HepG2 (cell line): ENCODE data around the gene ADAMTS18. TPM values are rescaled to one million over a fixed set of nuclear protein-coding genes. Genes with fewer than 3 reads are reported as not detected.

Experiments used
- ERF ChIP-seq: IDR thresholded peaks from 2 replicates; pipeline ENCODE4 v1.6.1; 2018; ENCODE audit warnings: missing biosample characterization, missing genetic modification reagents
- GFI1 ChIP-seq: sonication (generic); formaldehyde crosslinking; IDR thresholded peaks from 2 replicates; pipeline ENCODE4 v1.5.0; 2020; ENCODE audit warnings: missing genetic modification reagents, mild to moderate bottlenecking, borderline replicate concordance
- GZF1 ChIP-seq: sonication (generic); formaldehyde crosslinking; IDR thresholded peaks from 2 replicates; pipeline ENCODE4 v1.5.1; 2020; ENCODE audit warnings: mild to moderate bottlenecking, missing genetic modification reagents
- KAT8 ChIP-seq: IDR thresholded peaks from 2 replicates; pipeline ENCODE4 v1.6.1; 2016; ENCODE audit warnings: missing genetic modification reagents, missing compliant biosample characterization
- KLF11 ChIP-seq: IDR thresholded peaks from 2 replicates; pipeline ENCODE4 v1.6.1; 2016; ENCODE audit warnings: missing compliant biosample characterization
- MAF1 ChIP-seq: sonication (generic); formaldehyde crosslinking; IDR thresholded peaks from 2 replicates; pipeline ENCODE4 v1.5.0; 2020; ENCODE audit warnings: missing genetic modification reagents, borderline replicate concordance
- NR2F6 ChIP-seq, 2 experiments: IDR thresholded peaks; 2 replicates each; pipeline ENCODE4 v1.6.1; 2016; ENCODE audit warnings: antibody characterized with exemption in 1 of 2, mild to moderate bottlenecking in 1 of 2
- POGZ ChIP-seq: sonication (generic); formaldehyde crosslinking; IDR thresholded peaks from 2 replicates; pipeline ENCODE4 v1.4.0; 2020; ENCODE audit warnings: mild to moderate bottlenecking, missing genetic modification reagents
- SMAD9 ChIP-seq: sonication (generic); formaldehyde crosslinking; IDR thresholded peaks from 2 replicates; pipeline ENCODE4 v1.5.1; 2020; ENCODE audit warnings: mild to moderate bottlenecking, missing genetic modification reagents
- TAF1 ChIP-seq: sonication (generic); formaldehyde crosslinking; IDR thresholded peaks from 2 replicates; pipeline ENCODE4 v1.4.0; 2020; ENCODE audit warnings: missing genetic modification reagents
- TBX2 ChIP-seq: sonication (generic); formaldehyde crosslinking; IDR thresholded peaks from 2 replicates; pipeline ENCODE4 v1.5.0; 2020; ENCODE audit warnings: missing genetic modification reagents, mild to moderate bottlenecking, borderline replicate concordance
- THAP11 ChIP-seq: IDR thresholded peaks from 2 replicates; pipeline ENCODE4 v1.6.1; 2016; ENCODE audit warnings: missing biosample characterization, missing genetic modification reagents
- ZNF337 ChIP-seq: sonication (generic); formaldehyde crosslinking; IDR thresholded peaks from 2 replicates; pipeline ENCODE4 v1.5.1; 2020; ENCODE audit warnings: missing genetic modification reagents, low read depth, mild to moderate bottlenecking, borderline replicate concordance
- ZNF629 ChIP-seq: sonication (generic); formaldehyde crosslinking; conservative IDR thresholded peaks from 2 replicates; pipeline ENCODE4 v1.5.0; 2020; ENCODE audit warnings: missing genetic modification reagents
- ZNF644 ChIP-seq: IDR thresholded peaks from 2 replicates; pipeline ENCODE4 v1.6.1; 2016; ENCODE audit warnings: low read depth
- polyA plus RNA-seq, 8 experiments: library from polyadenylated mRNA; depleted of rRNA in 3 of 8; stranded (reverse) in 7 of 8; unstranded in 1 of 8; fragments of >200 nt; fragmentation: Illumina TruSeq in 4 of 8; extraction: Trizol in 4 of 8; gene quantifications; 2 replicates each; pipeline versions ENCODE4 v1.2.1 to v1.2.3, GENCODE V29; 2011 to 2016; ENCODE audit warnings: low read depth in 4 of 8, missing spikeins in 1 of 8, mixed read lengths in 1 of 8; ENCODE audit not compliant: insufficient read depth in 1 of 8
- total RNA-seq, 5 experiments: library from RNA; depleted of rRNA; stranded (reverse); fragments of >200 nt; fragmentation: Illumina TruSeq; extraction: Trizol; gene quantifications; 2 replicates each; pipeline ENCODE4 v1.2.3, GENCODE V29; 2016; ENCODE audit warnings: low read depth in 1 of 5
- TF ChIP-seq, protein P1 (sequence below): sonication (generic); formaldehyde crosslinking; IDR thresholded peaks from 2 replicates; pipeline ENCODE4 v1.4.0; 2020; ENCODE audit warnings: mild to moderate bottlenecking, missing genetic modification reagents
- TF ChIP-seq, protein P2 (sequence below): sonication (generic); formaldehyde crosslinking; IDR thresholded peaks from 2 replicates; pipeline ENCODE4 v1.5.1; 2020; ENCODE audit warnings: mild to moderate bottlenecking, missing genetic modification reagents, borderline replicate concordance
- TF ChIP-seq, protein P3 (sequence below): sonication (generic); formaldehyde crosslinking; IDR thresholded peaks from 2 replicates; pipeline ENCODE4 v1.4.0; 2020; ENCODE audit warnings: missing genetic modification reagents
- TF ChIP-seq, protein P4 (sequence below): fragments of 450-650 bp; IDR thresholded peaks from 2 replicates; pipeline ENCODE4 v1.6.1; 2016
- TF ChIP-seq, protein P5 (sequence below): sonication (generic); formaldehyde crosslinking; IDR thresholded peaks from 2 replicates; pipeline ENCODE4 v1.8.1; 2023; ENCODE audit warnings: mild to moderate bottlenecking, missing genetic modification reagents, borderline replicate concordance
- TF ChIP-seq, protein P6 (sequence below): sonication (generic); formaldehyde crosslinking; IDR thresholded peaks from 2 replicates; pipeline ENCODE4 v1.4.0; 2020; ENCODE audit warnings: missing genetic modification reagents, borderline replicate concordance

ADAMTS18 gene
- total and polyA plus RNA-seq, 2 of the 13 experiments (the other 11 are each of a cell fraction or from before 2014, with no cell fraction given): 0.01 TPM; not detected in 1

DNA sequence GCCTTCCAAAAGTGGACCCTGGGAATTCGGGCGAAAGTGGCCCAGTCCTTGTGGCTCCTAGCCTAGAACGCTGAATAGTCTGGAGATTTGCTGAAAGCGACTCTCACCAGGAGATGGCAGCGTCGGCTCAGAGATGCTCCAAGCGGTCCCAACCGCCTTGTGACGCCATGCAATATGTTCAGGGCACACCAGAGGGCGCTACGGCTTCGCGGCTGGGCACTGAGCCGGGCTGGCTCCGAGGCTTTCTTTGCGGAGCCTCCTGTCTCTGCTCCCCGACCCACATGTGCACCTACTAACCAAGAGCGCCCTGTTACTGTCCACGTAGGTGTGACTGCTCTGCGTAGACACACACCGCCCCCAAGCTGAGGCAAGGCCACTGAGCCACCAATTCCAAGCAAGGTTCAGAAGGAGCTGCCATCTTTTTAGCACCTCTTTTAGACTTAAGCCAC is 198.7 kb downstream of the ADAMTS18 start (continued):
- TF ChIP-seq MAF1 (no peak), ZNF644 (CRISPR knock-in tag) (no peak), SMAD9 (CRISPR knock-in tag) (no peak), NR2F6 (IDR thresholded peaks at IDR 0.05) (no peak), NR2F6 (CRISPR knock-in tag; IDR thresholded peaks at IDR 0.05) (0 out of 2 replicates have a peak, but pooled peaks have one; percentile 49), ERF (CRISPR knock-in tag) (peak; percentile 90), TBX2 (CRISPR knock-in tag) (no peak), TAF1 (CRISPR knock-in tag) (no peak), ZNF629 (no peak), KAT8 (CRISPR knock-in tag) (peak; percentile 60; the same call in 1 of the 2 replicates), ZNF337 (CRISPR knock-in tag) (no peak), GFI1 (CRISPR knock-in tag) (no peak), GZF1 (CRISPR knock-in tag) (no peak), POGZ (CRISPR knock-in tag) (0 out of 2 replicates have a peak, but pooled peaks have one; percentile 34), KLF11 (CRISPR knock-in tag) (0 out of 2 replicates have a peak, but pooled peaks have one; percentile 42), THAP11 (CRISPR knock-in tag) (peak; percentile 64)
- TF ChIP-seq, protein P1, sequence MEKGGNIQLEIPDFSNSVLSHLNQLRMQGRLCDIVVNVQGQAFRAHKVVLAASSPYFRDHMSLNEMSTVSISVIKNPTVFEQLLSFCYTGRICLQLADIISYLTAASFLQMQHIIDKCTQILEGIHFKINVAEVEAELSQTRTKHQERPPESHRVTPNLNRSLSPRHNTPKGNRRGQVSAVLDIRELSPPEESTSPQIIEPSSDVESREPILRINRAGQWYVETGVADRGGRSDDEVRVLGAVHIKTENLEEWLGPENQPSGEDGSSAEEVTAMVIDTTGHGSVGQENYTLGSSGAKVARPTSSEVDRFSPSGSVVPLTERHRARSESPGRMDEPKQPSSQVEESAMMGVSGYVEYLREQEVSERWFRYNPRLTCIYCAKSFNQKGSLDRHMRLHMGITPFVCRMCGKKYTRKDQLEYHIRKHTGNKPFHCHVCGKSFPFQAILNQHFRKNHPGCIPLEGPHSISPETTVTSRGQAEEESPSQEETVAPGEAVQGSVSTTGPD (CRISPR knock-in tag): no peak
- TF ChIP-seq, protein P2, sequence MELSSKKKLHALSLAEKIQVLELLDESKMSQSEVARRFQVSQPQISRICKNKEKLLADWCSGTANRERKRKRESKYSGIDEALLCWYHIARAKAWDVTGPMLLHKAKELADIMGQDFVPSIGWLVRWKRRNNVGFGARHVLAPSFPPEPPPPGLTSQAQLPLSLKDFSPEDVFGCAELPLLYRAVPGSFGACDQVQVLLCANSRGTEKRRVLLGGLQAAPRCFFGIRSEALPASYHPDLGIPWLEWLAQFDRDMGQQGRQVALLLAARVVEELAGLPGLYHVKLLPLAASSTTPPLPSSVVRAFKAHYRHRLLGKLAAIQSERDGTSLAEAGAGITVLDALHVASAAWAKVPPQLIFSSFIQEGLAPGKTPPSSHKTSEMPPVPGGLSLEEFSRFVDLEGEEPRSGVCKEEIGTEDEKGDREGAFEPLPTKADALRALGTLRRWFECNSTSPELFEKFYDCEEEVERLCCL (CRISPR knock-in tag): 0 out of 2 replicates have a peak, but pooled peaks have one; percentile 53
- TF ChIP-seq, protein P3, sequence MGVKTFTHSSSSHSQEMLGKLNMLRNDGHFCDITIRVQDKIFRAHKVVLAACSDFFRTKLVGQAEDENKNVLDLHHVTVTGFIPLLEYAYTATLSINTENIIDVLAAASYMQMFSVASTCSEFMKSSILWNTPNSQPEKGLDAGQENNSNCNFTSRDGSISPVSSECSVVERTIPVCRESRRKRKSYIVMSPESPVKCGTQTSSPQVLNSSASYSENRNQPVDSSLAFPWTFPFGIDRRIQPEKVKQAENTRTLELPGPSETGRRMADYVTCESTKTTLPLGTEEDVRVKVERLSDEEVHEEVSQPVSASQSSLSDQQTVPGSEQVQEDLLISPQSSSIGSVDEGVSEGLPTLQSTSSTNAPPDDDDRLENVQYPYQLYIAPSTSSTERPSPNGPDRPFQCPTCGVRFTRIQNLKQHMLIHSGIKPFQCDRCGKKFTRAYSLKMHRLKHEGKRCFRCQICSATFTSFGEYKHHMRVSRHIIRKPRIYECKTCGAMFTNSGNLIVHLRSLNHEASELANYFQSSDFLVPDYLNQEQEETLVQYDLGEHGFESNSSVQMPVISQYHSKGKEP (CRISPR knock-in tag): peak; percentile 75; the same call in 1 of the 2 replicates
- TF ChIP-seq, protein P4, sequence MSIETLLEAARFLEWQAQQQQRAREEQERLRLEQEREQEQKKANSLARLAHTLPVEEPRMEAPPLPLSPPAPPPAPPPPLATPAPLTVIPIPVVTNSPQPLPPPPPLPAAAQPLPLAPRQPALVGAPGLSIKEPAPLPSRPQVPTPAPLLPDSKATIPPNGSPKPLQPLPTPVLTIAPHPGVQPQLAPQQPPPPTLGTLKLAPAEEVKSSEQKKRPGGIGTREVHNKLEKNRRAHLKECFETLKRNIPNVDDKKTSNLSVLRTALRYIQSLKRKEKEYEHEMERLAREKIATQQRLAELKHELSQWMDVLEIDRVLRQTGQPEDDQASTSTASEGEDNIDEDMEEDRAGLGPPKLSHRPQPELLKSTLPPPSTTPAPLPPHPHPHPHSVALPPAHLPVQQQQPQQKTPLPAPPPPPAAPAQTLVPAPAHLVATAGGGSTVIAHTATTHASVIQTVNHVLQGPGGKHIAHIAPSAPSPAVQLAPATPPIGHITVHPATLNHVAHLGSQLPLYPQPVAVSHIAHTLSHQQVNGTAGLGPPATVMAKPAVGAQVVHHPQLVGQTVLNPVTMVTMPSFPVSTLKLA: no peak
- TF ChIP-seq, protein P5, sequence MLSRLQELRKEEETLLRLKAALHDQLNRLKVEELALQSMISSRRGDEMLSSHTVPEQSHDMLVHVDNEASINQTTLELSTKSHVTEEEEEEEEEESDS: no peak
- TF ChIP-seq, protein P6, sequence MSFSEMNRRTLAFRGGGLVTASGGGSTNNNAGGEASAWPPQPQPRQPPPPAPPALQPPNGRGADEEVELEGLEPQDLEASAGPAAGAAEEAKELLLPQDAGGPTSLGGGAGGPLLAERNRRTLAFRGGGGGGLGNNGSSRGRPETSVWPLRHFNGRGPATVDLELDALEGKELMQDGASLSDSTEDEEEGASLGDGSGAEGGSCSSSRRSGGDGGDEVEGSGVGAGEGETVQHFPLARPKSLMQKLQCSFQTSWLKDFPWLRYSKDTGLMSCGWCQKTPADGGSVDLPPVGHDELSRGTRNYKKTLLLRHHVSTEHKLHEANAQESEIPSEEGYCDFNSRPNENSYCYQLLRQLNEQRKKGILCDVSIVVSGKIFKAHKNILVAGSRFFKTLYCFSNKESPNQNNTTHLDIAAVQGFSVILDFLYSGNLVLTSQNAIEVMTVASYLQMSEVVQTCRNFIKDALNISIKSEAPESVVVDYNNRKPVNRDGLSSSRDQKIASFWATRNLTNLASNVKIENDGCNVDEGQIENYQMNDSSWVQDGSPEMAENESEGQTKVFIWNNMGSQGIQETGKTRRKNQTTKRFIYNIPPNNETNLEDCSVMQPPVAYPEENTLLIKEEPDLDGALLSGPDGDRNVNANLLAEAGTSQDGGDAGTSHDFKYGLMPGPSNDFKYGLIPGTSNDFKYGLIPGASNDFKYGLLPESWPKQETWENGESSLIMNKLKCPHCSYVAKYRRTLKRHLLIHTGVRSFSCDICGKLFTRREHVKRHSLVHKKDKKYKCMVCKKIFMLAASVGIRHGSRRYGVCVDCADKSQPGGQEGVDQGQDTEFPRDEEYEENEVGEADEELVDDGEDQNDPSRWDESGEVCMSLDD: no peak
